ENCODE data around the gene CUX1. TPM values are rescaled to one million over a fixed set of nuclear protein-coding genes. Genes with fewer than 3 reads are reported as not detected.

The CUX1 gene
- total and polyA plus RNA-seq, 9 donors = 42.2 to 151 (median 126) TPM

DNA sequence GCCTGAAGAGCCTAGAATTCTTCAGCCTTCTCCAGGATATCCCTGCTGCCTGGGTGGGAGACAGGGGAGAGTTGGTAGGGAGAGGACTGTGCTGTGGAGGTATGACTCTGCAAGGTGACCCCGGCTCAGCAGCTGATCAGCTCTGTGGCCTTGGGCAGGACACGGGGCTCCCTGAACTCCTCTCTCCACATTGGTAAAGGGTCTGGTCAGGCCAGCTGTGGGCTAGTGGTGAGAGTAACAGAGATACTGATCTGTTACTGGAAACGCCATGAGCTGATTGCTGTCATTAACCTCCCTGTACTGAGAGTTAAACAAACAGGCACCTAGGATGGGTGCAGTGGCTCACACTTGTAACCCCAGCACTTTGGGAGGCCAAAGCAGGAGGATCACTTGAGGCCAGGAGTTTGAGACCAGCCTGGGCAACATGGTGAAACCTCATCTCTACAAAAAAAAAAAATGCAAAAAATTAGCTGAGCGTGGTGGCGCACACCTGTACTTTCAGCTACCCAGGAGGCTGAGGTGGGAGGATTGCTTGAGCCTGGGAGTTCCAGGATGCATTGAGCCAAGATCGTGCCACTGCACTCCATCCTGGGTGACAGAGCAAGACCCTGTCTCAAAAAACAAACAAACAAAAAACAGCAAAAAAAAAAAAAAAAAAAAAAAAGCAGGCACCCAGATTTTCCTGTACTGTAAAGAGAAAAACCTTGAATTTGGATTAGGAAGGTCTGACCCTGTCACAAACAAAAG lies 151.5 kb downstream of the CUX1 start:
- H3K4me1 ChIP-seq (ENCODE audit: insufficient read depth) = peaks cover 2% of the 10 kb centered on the region
- no peak overlapping the region for H3K27ac ChIP-seq
- no peak overlapping the region for H3K4me3 ChIP-seq
- no peaks in the 10 kb centered on the region for H3K36me3 ChIP-seq
- no peaks in the 10 kb centered on the region for H3K27me3 ChIP-seq
- WGBS, 3 donors = 78 to 93% (median 79%) methylated on average over 6 of the region's 6 CpGs
- TF ChIP-seq, protein P1, sequence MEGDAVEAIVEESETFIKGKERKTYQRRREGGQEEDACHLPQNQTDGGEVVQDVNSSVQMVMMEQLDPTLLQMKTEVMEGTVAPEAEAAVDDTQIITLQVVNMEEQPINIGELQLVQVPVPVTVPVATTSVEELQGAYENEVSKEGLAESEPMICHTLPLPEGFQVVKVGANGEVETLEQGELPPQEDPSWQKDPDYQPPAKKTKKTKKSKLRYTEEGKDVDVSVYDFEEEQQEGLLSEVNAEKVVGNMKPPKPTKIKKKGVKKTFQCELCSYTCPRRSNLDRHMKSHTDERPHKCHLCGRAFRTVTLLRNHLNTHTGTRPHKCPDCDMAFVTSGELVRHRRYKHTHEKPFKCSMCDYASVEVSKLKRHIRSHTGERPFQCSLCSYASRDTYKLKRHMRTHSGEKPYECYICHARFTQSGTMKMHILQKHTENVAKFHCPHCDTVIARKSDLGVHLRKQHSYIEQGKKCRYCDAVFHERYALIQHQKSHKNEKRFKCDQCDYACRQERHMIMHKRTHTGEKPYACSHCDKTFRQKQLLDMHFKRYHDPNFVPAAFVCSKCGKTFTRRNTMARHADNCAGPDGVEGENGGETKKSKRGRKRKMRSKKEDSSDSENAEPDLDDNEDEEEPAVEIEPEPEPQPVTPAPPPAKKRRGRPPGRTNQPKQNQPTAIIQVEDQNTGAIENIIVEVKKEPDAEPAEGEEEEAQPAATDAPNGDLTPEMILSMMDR (IDR thresholded peaks at IDR 0.05) = no peak
- TF ChIP-seq POLR2A (IDR thresholded peaks at IDR 0.05) (no peak), EP300 (IDR thresholded peaks at IDR 0.05) (no peak)
- DNase-seq = no peak
- H3K9me3 ChIP-seq = no peaks in the 10 kb centered on the region
- intact Hi-C loops (cut with DNase I) = no loop called here

DNA sequence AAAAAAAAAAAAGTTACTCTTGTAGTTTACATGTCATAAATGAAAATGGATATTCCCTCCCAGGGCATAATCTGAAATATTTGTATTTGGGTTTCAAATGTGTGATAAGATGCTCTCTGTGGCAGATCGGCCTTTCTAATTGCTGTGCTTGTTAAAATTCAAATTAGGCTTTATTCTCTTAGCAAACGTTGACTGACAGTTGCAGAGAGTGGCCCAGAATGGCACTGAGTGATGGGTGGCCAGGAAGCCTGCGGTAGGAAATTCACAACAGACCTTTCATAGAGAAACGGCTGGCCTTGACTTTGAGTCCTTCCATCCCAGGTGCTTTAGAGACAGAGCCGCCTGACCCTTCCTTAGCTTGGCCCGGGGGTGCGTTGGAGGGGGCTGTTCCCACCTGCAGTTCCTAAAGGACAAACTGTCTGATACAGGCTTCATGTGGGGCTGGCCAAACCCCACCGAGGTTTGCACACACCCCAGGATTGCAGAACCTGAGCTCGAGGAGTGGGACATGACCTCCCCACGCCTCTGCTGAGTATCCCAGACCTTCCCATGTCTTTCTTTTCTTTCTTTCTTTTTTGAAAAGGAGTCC lies 152.7 kb downstream of the CUX1 start:
- no peaks in the 10 kb centered on the region for H3K9me3 ChIP-seq
- H3K4me1 ChIP-seq (ENCODE audit: insufficient read depth) = peaks cover 2% of the 10 kb centered on the region
- DNase-seq = no peak
- intact Hi-C loops (cut with DNase I) = no loop called here
- H3K27ac ChIP-seq = no peak overlapping the region
- H3K36me3 ChIP-seq = no peaks in the 10 kb centered on the region
- H3K27me3 ChIP-seq = no peaks in the 10 kb centered on the region
- H3K4me3 ChIP-seq = no peak overlapping the region
- no peak for TF ChIP-seq EP300 (IDR thresholded peaks at IDR 0.05)
- TF ChIP-seq, protein P1 (IDR thresholded peaks at IDR 0.05) = no peak
- TF ChIP-seq POLR2A (IDR thresholded peaks at IDR 0.05) = no peak
- 68 to 80% (median 72%) methylated on average over 10 of the region's 10 CpGs for WGBS, 3 donors

DNA sequence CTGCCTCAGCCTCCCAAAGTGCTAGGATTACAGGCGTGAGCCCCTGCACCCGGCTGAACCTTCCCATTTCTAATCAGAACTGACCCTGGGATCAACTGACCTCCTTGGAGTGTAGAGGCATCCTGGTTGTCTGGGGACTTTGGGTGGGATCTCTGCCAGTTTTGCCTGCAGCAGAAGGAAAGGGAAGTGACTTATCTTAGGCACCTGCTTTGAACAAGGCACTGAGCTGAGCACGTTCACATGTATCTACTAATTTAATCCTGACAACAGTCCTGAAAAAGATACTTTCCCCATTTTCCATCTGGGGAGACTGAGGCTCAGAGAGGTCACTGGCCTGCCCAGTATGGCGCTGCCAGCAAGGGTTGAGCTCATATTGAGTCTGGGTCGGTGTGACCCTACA lies 153.4 kb downstream of the CUX1 start:
- H3K27me3 ChIP-seq = no peaks in the 10 kb centered on the region
- no peaks in the 10 kb centered on the region for H3K9me3 ChIP-seq
- no peak for TF ChIP-seq POLR2A (IDR thresholded peaks at IDR 0.05)
- TF ChIP-seq EP300 (IDR thresholded peaks at IDR 0.05) = no peak
- H3K36me3 ChIP-seq = no peaks in the 10 kb centered on the region
- no peak overlapping the region for H3K27ac ChIP-seq
- 82 to 93% (median 86%) methylated on average over 5 of the region's 5 CpGs for WGBS, 3 donors
- H3K4me3 ChIP-seq = no peak overlapping the region
- H3K4me1 ChIP-seq (ENCODE audit: insufficient read depth) = peaks cover 2% of the 10 kb centered on the region
- no peak for DNase-seq
- intact Hi-C loops (cut with DNase I) = no loop called here

DNA sequence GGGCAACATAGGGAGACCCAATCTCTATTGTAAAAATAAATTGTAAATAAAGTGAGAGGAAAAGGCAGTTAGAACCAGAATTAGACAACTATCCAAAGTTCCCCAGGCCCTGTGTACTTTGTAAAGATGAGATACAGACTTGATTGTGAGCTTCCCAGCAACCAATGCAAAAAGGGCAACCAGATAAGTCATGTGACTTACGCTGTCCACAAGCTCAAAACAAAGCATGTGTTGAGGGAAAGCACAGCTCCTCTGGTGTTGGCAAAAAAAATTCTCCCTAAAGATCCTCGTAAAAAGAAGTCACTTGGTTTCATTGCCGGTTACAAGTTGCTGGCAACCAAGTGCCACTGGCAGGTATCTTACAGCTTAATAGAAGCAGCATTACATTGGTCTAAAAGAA lies 154.0 kb downstream of the CUX1 start:
- 96 to 99% (median 98%) methylated on average over 3 of the region's 3 CpGs for WGBS, 3 donors
- Histone ChIP-seq H3K9me3 (no peaks in the 10 kb centered on the region), H3K4me3 (no peak overlapping the region), H3K36me3 (no peaks in the 10 kb centered on the region), H3K27me3 (no peaks in the 10 kb centered on the region), H3K27ac (no peak overlapping the region), H3K4me1 (ENCODE audit: insufficient read depth) (peaks cover 2% of the 10 kb centered on the region)
- no peak for DNase-seq
- TF ChIP-seq EP300 (IDR thresholded peaks at IDR 0.05) (no peak), POLR2A (IDR thresholded peaks at IDR 0.05) (no peak)
- TF ChIP-seq, protein P1 (IDR thresholded peaks at IDR 0.05) = no peak
- intact Hi-C loops (cut with DNase I) = no loop called here

DNA sequence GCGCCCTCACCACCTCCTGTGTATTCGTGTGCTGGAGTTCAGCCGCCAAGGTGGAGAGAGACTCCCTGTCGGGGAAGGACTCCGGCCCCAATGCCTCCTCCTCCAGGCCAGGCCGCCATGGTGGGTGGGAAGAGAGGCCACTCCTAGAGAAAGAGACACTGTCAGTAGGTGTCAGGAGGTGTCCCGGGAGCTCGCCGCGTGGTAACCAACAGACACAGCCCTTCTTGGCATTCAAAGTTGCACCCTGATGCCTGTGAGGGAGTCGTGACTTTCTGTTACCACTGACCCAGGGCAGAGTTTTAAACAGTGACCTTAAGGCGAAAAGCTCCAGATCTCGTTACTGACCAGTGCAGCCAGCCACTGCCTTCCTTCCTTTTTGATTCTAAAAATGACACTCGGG lies 155.2 kb downstream of the CUX1 start:
- no peak overlapping the region for H3K27ac ChIP-seq
- DNase-seq = no peak

More for the DNA sequence above, 155.2 kb downstream of the CUX1 start:
- no peak overlapping the region for H3K4me3 ChIP-seq
- peaks cover 2% of the 10 kb centered on the region for H3K4me1 ChIP-seq (ENCODE audit: insufficient read depth)
- intact Hi-C loops (cut with DNase I) = no loop called here
- TF ChIP-seq, protein P1 (IDR thresholded peaks at IDR 0.05) = no peak
- no peak for TF ChIP-seq EP300 (IDR thresholded peaks at IDR 0.05)
- no peak for TF ChIP-seq POLR2A (IDR thresholded peaks at IDR 0.05)
- 84 to 87% (median 84%) methylated on average over 14 of the region's 14 CpGs for WGBS, 3 donors
- H3K27me3 ChIP-seq = no peaks in the 10 kb centered on the region
- no peaks in the 10 kb centered on the region for H3K36me3 ChIP-seq
- H3K9me3 ChIP-seq = no peaks in the 10 kb centered on the region

Data from ovary (tissue), 9 donors.